ENCODE measurements around the gene MCAM.
A peak's percentile ranks its signal among the peaks of the same experiment; 100 is the strongest.

The MCAM gene

GRCh38 chr11:119339589-119340334 is 22.8 kb upstream of the MCAM start:
- peak overlapping the region; percentile 67 for H3K4me3 Mint-ChIP-seq
- no peaks in the 10 kb centered on the region for H3K36me3 Mint-ChIP-seq
- peaks cover 14% of the 10 kb centered on the region for H3K27me3 Mint-ChIP-seq
- H3K4me1 Mint-ChIP-seq (ENCODE audit: low read depth), result peaks cover 30% of the 10 kb centered on the region
- no peak overlapping the region for H3K27ac Mint-ChIP-seq
- no peaks in the 10 kb centered on the region for H3K9me3 Mint-ChIP-seq (ENCODE audit: low read depth)

- Mint-ChIP-seq H3K4me1 (ENCODE audit: low read depth) (peaks cover 34% of the 10 kb centered on the region), H3K27me3 (peaks cover 14% of the 10 kb centered on the region), H3K9me3 (ENCODE audit: low read depth) (no peaks in the 10 kb centered on the region), H3K27ac (no peak overlapping the region), H3K36me3 (no peaks in the 10 kb centered on the region), H3K4me3 (peak overlapping the region; percentile 67)
Observed at GRCh38 chr11:119338965-119339588, 22.1 kb upstream of the MCAM start.

GRCh38 chr11:119338318-119338890 is 21.5 kb upstream of the MCAM start:
- no peak overlapping the region for H3K27ac Mint-ChIP-seq
- H3K4me1 Mint-ChIP-seq (ENCODE audit: low read depth), result peaks cover 38% of the 10 kb centered on the region

GRCh38 chr11:119337581-119338317 is 20.8 kb upstream of the MCAM start:
- Mint-ChIP-seq H3K27ac (no peak overlapping the region), H3K27me3 (peaks cover 13% of the 10 kb centered on the region), H3K36me3 (no peaks in the 10 kb centered on the region), H3K4me3 (no peak overlapping the region), H3K9me3 (ENCODE audit: low read depth) (no peaks in the 10 kb centered on the region), H3K4me1 (ENCODE audit: low read depth) (peaks cover 38% of the 10 kb centered on the region)

More at GRCh38 chr11:119338318-119338890, 21.5 kb upstream of the MCAM start:
- H3K9me3 Mint-ChIP-seq (ENCODE audit: low read depth), result no peaks in the 10 kb centered on the region
- peaks cover 14% of the 10 kb centered on the region for H3K27me3 Mint-ChIP-seq
- peak overlapping the region; percentile 56 for H3K4me3 Mint-ChIP-seq
- no peaks in the 10 kb centered on the region for H3K36me3 Mint-ChIP-seq

- Mint-ChIP-seq H3K9me3 (ENCODE audit: low read depth) (no peaks in the 10 kb centered on the region), H3K36me3 (no peaks in the 10 kb centered on the region), H3K27me3 (peaks cover 13% of the 10 kb centered on the region), H3K4me1 (ENCODE audit: low read depth) (peaks cover 38% of the 10 kb centered on the region), H3K4me3 (peak overlapping the region; percentile 99), H3K27ac (no peak overlapping the region)
Observed at GRCh38 chr11:119336744-119337469, 20.0 kb upstream of the MCAM start.

GRCh38 chr11:119335655-119336543 is 19.0 kb upstream of the MCAM start:
- H3K27me3 Mint-ChIP-seq, result peaks cover 6% of the 10 kb centered on the region
- H3K4me3 Mint-ChIP-seq, result peak overlapping the region; percentile 99
- no peaks in the 10 kb centered on the region for H3K36me3 Mint-ChIP-seq
- H3K27ac Mint-ChIP-seq, result no peak overlapping the region
- H3K4me1 Mint-ChIP-seq (ENCODE audit: low read depth), result peaks cover 33% of the 10 kb centered on the region
- H3K9me3 Mint-ChIP-seq (ENCODE audit: low read depth), result no peaks in the 10 kb centered on the region

GRCh38 chr11:119335091-119335654 is 18.2 kb upstream of the MCAM start:
- Mint-ChIP-seq H3K4me3 (peak overlapping the region; percentile 99), H3K4me1 (ENCODE audit: low read depth) (peaks cover 32% of the 10 kb centered on the region), H3K36me3 (no peaks in the 10 kb centered on the region), H3K27me3 (peaks cover 5% of the 10 kb centered on the region), H3K27ac (peak overlapping the region; percentile 97), H3K9me3 (ENCODE audit: low read depth) (no peaks in the 10 kb centered on the region)

- peak within 1 kb of the TSS; percentile 99 for H3K4me3 Mint-ChIP-seq
- no peaks in the 10 kb centered on the region for H3K9me3 Mint-ChIP-seq (ENCODE audit: low read depth)
- H3K36me3 Mint-ChIP-seq, result no peaks in the 10 kb centered on the region
- peak within 1 kb of the TSS; percentile 97 for H3K27ac Mint-ChIP-seq
- H3K4me1 Mint-ChIP-seq (ENCODE audit: low read depth), result peaks cover 31% of the 10 kb centered on the region
- H3K27me3 Mint-ChIP-seq, result peaks cover 4% of the 10 kb centered on the region
Observed at GRCh38 chr11:119334174-119334930, 17.4 kb upstream of the MCAM start, which contains the start of gene RNF26. TSS of gene RNF26 (plus strand) at chr11:119334527. CDS start at chr11:119335123, 596 bp downstream.

GRCh38 chr11:119332111-119332765 is 15.3 kb upstream of the MCAM start:
- Mint-ChIP-seq H3K36me3 (no peaks in the 10 kb centered on the region), H3K9me3 (ENCODE audit: low read depth) (no peaks in the 10 kb centered on the region), H3K4me1 (ENCODE audit: low read depth) (peaks cover 23% of the 10 kb centered on the region), H3K27me3 (no peaks in the 10 kb centered on the region), H3K27ac (peak overlapping the region; percentile 58), H3K4me3 (peak overlapping the region; percentile 99)

GRCh38 chr11:119330237-119330636 is 13.3 kb upstream of the MCAM start:
- no peak overlapping the region for H3K27ac Mint-ChIP-seq
- H3K4me3 Mint-ChIP-seq, result no peak overlapping the region
- H3K4me1 Mint-ChIP-seq (ENCODE audit: low read depth), result peaks cover 11% of the 10 kb centered on the region
- no peaks in the 10 kb centered on the region for H3K27me3 Mint-ChIP-seq
- H3K36me3 Mint-ChIP-seq, result no peaks in the 10 kb centered on the region
- no peaks in the 10 kb centered on the region for H3K9me3 Mint-ChIP-seq (ENCODE audit: low read depth)

GRCh38 chr11:119329320-119329719 is 12.4 kb upstream of the MCAM start:
- Mint-ChIP-seq H3K27ac (no peak overlapping the region), H3K36me3 (no peaks in the 10 kb centered on the region), H3K27me3 (no peaks in the 10 kb centered on the region), H3K9me3 (ENCODE audit: low read depth) (no peaks in the 10 kb centered on the region), H3K4me1 (ENCODE audit: low read depth) (peaks cover 6% of the 10 kb centered on the region), H3K4me3 (no peak overlapping the region)

GRCh38 chr11:119324189-119324588 is 7.3 kb upstream of the MCAM start:
- no peaks in the 10 kb centered on the region for H3K9me3 Mint-ChIP-seq (ENCODE audit: low read depth)
- no peak overlapping the region for H3K27ac Mint-ChIP-seq
- H3K36me3 Mint-ChIP-seq, result no peaks in the 10 kb centered on the region
- H3K4me3 Mint-ChIP-seq, result no peak overlapping the region
- H3K4me1 Mint-ChIP-seq (ENCODE audit: low read depth), result peaks cover 16% of the 10 kb centered on the region
- H3K27me3 Mint-ChIP-seq, result peaks cover 3% of the 10 kb centered on the region

Measured in activated naive CD8-positive, alpha-beta T cell (primary cell).